HG03558 (cell line): ENCODE results near the gene CACNA1D.
"Not testable (repeated sequence)": the region's sequence is repeated elsewhere in the genome, so short reads cannot be mapped to it uniquely, and the experiment has no call there.

Experiments
- ATAC-seq: cut with Tn5 transposase; IDR thresholded peaks from one replicate; pipeline ENCODE4 v1.9.1; 2021; ENCODE audit warnings: moderate number of reproducible peaks; ENCODE audit not compliant: unreplicated experiment; ENCODE audit errors: extremely low read depth

The CACNA1D gene

DNA sequence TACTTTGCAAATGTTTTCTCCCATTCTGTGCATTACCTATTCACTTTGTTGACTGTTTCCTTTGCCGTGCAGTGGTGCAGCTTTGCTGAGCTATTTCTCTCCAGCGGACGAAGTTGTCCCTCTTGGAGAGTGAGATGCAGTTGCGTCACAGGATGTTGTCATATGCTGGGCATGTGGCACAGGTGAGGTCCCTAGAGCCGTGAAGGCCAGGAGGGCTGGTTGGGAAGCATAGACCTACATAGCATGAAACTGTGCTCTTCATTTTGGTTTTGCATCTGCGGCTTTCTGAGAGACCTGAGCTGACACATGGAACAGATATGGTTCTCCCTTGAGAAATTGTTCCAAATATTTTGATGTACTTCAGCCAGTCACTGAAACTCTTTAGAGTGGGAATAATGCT is 108.5 kb downstream of the CACNA1D start:
- ATAC-seq, result no peak

- no peak for ATAC-seq
Observed at GRCh38 chr3:53604232-53604631, 109.8 kb downstream of the CACNA1D start.

- ATAC-seq, result no peak
Observed at GRCh38 chr3:53606793-53607192, 112.4 kb downstream of the CACNA1D start.

GRCh38 chr3:53612508-53612907 is 118.1 kb downstream of the CACNA1D start:
- ATAC-seq, result no peak

DNA sequence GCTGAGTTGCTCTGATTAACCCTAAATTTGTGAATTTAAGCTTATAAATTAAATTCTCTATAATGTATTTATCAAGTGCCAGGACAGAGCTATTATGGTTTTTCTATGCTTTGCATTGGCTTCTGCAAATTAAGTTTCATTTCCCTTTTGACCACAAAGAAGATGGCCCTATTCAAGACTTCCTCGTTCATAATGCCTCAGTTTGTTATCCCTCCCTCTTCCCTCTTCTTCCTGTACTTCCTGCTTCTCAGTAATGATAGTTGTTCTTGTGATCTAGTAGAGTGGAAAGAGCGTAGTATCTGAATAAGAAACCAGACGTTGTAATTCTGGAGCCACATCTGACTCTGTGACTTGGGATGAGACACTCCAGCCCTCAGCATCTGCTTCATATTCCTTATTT is 118.7 kb downstream of the CACNA1D start:
- no peak for ATAC-seq

DNA sequence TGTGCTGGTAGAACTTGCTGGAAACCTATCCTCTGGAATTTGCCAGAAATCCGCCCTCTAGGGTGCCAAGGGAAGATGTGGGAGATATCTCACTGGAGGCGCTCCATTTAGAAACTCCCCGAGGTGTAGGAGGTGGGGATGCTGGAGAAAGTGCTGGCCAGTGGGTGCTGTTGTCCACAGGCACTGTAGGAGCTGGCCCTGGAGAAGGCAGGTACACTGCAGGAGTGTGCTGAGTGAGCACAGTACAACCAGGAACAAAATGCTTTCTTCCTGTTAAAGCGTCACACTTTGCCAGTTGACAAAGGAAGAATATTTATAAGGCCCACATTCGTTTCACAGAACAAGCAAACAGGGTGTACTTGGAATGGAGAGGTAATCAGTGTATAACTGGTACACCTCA is 119.9 kb downstream of the CACNA1D start:
- ATAC-seq, result no peak

- no peak for ATAC-seq
Observed at GRCh38 chr3:53616321-53616720, 121.9 kb downstream of the CACNA1D start.

DNA sequence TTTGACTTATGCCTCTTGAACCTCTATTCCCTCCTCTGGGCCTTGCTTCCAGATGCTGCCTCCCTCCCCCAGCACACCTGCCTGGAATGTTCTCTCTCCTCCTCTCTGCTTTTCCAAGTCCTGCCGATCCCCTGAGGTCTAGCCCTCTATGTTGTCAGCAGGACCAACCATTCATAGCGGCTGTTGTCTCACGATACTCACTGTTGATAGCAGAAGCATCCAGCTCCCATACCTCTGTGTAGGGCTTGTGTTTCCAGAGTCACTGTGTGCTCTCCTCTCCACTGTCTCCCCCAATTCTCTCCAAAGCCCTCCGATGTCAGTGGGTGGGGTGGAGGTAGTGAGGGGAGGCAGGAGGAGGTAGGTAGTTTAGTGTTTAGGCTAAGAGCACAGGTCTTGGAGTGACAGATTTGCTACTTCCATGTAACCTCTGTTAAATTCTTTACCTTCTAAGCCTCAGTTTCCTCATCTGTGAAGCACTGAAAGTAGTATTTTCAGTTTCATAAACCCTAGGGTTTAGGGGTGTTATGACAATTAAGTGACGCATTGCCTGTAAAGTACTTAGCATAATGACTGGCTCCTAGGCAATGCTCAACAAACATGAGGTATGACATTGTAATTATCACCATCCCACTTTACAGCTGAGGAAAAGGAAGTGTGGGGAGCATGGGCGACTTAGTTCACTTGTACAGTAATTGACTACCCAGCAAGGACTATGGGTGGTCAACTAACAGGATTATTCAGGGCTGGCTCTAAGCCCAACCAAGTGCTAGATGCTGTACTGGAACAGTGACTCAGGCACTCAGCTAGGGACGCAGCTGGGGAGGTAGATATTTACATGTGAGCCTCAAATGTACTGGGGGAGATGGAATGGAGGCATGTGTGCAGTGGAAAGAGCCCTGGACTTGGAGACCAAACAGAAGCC is 122.8 kb downstream of the CACNA1D start:
- no peak for ATAC-seq

- ATAC-seq, result no peak
Observed at GRCh38 chr3:53617893-53618523, 123.6 kb downstream of the CACNA1D start.

DNA sequence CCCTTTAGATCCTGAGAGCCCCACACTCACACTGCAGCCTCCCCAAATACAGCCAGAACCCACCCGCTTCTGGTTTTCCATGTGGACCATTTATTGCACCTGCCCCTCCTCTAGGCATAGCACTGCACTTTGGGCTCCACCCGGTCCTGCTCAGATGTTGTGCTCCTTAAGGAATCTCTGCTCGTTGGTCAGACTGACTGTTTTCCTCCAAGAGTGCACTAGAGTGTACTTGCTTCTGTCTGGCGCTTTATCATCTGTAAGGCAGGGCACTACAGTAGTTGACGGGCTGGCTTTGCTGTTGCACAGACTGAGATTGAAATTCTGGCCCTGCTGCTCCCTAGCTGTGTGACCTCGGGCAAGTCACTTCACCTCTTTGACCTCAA is 124.1 kb downstream of the CACNA1D start:
- ATAC-seq, result no peak

GRCh38 chr3:53618936-53619335 is 124.5 kb downstream of the CACNA1D start:
- no peak for ATAC-seq

- no peak for ATAC-seq
Observed at GRCh38 chr3:53624061-53624857, 129.8 kb downstream of the CACNA1D start.

DNA sequence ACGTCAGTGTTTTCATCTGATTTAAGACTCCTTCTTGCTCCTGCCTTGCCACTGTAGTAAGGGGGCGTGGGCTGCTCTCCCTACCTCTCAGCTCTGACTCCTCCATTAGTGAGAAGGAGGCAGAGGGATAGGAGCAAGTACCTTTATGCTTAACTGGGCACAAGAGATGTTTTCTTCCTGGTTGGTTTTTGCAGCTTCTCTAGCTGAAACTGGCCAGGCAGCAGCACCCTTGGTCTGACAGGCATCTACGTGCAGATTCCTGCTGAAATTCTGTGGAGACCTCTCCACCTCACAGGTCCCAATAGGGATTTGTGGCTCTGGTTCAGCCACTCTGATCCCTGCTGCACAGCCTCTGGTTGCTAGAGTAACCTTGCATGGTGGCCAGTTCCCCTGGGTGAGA is 132.5 kb downstream of the CACNA1D start:
- no peak for ATAC-seq

GRCh38 chr3:53628536-53629401 is 134.4 kb downstream of the CACNA1D start:
- no peak for ATAC-seq

DNA sequence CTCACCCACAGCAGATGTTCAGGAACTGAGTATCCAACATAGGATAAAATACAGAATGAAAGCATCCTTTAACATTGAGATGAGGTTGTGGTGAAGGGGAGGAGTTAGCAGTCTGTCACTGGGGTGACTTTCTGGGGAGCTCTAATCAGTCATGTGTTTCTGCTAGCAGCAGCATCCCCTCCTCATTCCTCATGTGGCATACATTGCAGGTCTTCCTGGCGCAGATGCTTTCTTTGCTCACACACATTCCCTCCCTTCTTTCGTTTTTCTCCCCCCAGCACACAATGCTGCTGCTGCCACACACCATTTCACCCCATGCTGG is 135.0 kb downstream of the CACNA1D start:
- ATAC-seq, result no peak

GRCh38 chr3:53630547-53630946 is 136.1 kb downstream of the CACNA1D start:
- no peak for ATAC-seq

DNA sequence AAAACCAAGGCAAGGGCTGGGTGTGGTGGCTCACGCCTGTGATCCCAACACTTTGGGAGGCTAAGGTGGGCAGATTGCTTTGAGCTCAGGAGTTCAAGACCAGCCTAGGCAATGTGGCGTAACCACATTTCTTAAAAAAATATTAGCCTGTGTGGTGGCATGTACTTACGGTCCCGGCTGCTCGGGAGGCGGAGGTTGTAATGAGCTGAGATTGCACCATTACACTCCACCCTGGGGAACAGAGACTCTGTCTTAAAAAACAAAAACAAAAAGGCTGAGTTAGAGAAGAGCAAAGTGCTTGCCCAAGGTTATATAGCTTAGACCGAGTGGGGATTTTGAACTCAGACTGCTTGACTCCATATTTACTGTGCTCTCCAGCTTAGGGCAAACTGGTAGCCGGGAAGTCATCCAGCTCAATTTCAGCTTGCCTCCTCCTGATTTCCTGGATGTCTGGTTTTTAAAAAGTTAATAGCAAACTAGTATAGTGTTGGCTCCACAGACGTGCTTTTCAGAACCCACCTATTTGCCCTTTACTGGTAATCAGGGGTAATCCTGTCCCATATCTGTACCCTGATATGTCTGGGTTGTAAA is 138.9 kb downstream of the CACNA1D start:
- ATAC-seq, result no peak

GRCh38 chr3:53635041-53635440 is 140.6 kb downstream of the CACNA1D start:
- no peak for ATAC-seq

DNA sequence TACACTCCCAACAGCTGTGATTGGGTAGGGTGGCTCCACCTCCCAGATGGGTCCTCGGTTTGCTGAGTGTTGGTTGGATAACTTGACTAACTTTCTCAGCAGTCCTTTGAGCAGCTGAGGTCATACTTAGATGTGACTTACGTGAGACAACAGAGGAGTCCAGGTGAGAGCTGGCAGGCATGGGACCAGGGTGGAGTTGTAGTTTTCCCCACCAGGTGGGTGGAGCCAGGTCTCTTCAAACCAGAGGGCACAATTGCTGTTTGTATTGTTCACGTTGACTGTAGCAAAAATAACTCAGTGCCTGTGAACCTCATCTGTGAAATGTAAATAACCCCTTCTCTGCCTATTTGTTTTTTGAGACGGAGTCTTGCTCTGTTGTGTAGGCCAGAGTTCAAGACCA is 144.4 kb downstream of the CACNA1D start:
- not testable (repeated sequence) for ATAC-seq

DNA sequence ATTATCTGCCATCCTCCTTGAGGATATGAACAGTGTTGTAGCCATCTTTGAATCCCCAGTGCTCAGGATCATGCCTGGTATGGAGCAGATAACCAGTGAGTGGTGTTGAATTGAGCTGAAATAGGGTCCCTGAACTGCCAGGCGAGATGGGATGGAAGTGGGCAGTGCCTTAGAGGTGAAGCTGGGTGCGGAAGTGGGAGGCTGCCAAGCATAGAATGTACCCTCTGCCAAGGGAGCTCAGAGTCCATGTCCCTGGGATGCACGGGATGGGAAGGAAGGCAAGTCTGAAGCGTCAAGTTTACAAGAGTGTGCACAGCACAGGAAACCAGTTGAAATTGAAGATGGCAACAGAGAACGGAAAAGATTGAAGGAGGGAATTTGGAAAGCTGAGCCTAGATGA is 147.0 kb downstream of the CACNA1D start:
- no peak for ATAC-seq
